Trophoblast cell (in vitro differentiated cells and primary cell): ENCODE results near the gene KRT83.
"Not testable (repeated sequence)": the region's sequence is repeated elsewhere in the genome, so short reads cannot be mapped to it uniquely, and the experiment has no call there.

ENCODE experiments used
- DNase-seq, 2 donors: peaks; one replicate each; pipeline ENCODE4 v3.0.0-alpha.2; 2016
- H2AFZ ChIP-seq: 2 replicates; pipeline ENCODE4 v1.6.1; 2013; ENCODE audit warnings: low read length, moderate library complexity, mild to moderate bottlenecking; ENCODE audit not compliant: insufficient read depth, poor library complexity
- H2AK5ac ChIP-seq: 2 replicates; pipeline ENCODE4 v1.6.1; 2013; ENCODE audit warnings: mild to moderate bottlenecking, low read length
- H2BK120ac ChIP-seq: 2 replicates; pipeline ENCODE4 v1.6.1; 2013; ENCODE audit warnings: low read length, mild to moderate bottlenecking, moderate library complexity; ENCODE audit not compliant: insufficient read depth, poor library complexity
- H2BK12ac ChIP-seq: 2 replicates; pipeline ENCODE4 v1.6.1; 2013; ENCODE audit warnings: mild to moderate bottlenecking, low read length, moderate library complexity
- H2BK5ac ChIP-seq: 2 replicates; pipeline ENCODE4 v1.6.1; 2013; ENCODE audit warnings: low read length, low read depth, moderate library complexity, mild to moderate bottlenecking; ENCODE audit not compliant: poor library complexity
- H3K14ac ChIP-seq: 2 replicates; pipeline ENCODE4 v1.6.1; 2013; ENCODE audit warnings: mild to moderate bottlenecking, low read length
- H3K18ac ChIP-seq: 2 replicates; pipeline ENCODE4 v1.6.1; 2013; ENCODE audit warnings: mild to moderate bottlenecking, low read length
- H3K23ac ChIP-seq: 2 replicates; pipeline ENCODE4 v1.6.1; 2013; ENCODE audit warnings: low read length
- H3K27ac ChIP-seq: 2 replicates; pipeline ENCODE4 v1.5.1; 2013; ENCODE audit warnings: low read depth, mild to moderate bottlenecking, inconsistent platforms, low read length, moderate library complexity
- H3K27me3 ChIP-seq: 2 replicates; pipeline ENCODE4 v1.6.1; 2013; ENCODE audit warnings: inconsistent platforms, mild to moderate bottlenecking, low read length, moderate library complexity; ENCODE audit not compliant: insufficient read depth
- H3K36me3 ChIP-seq, 2 experiments: 1 replicate in 1 of 2; 2 replicates in 1 of 2; pipeline ENCODE4 v1.6.1; 2013; ENCODE audit warnings: low read length in 2 of 2, mild to moderate bottlenecking in 2 of 2, moderate library complexity in 1 of 2; ENCODE audit not compliant: insufficient read depth in 2 of 2, control insufficient read depth in 1 of 2
- H3K4ac ChIP-seq: 2 replicates; pipeline ENCODE4 v1.6.1; 2013; ENCODE audit warnings: low read depth, mild to moderate bottlenecking, low read length, moderate library complexity
- H3K4me1 ChIP-seq, 2 experiments: 1 replicate in 1 of 2; 2 replicates in 1 of 2; pipeline ENCODE4 v1.6.1; 2013; ENCODE audit warnings: low read length in 2 of 2, mild to moderate bottlenecking in 2 of 2, moderate library complexity in 1 of 2; ENCODE audit not compliant: insufficient read depth in 2 of 2, control insufficient read depth in 1 of 2
- H3K4me2 ChIP-seq: 2 replicates; pipeline ENCODE4 v1.6.1; 2013; ENCODE audit warnings: inconsistent platforms, mild to moderate bottlenecking, low read length, moderate library complexity
- H3K4me3 ChIP-seq: 2 replicates; pipeline ENCODE4 v1.5.1; 2013; ENCODE audit warnings: mild to moderate bottlenecking, low read depth, low read length, inconsistent platforms
- H3K79me1 ChIP-seq: one replicate; pipeline ENCODE4 v1.6.1; 2013; ENCODE audit warnings: low read length
- H3K79me2 ChIP-seq: 2 replicates; pipeline ENCODE4 v1.6.1; 2013; ENCODE audit warnings: low read length, mild to moderate bottlenecking; ENCODE audit not compliant: control insufficient read depth, insufficient read depth, poor library complexity
- H3K9ac ChIP-seq: 2 replicates; pipeline ENCODE4 v1.6.1; 2013; ENCODE audit warnings: mild to moderate bottlenecking, low read length
- H3K9me3 ChIP-seq: 2 replicates; pipeline ENCODE4 v1.6.1; 2013; ENCODE audit warnings: low read depth, mild to moderate bottlenecking, control low read depth, inconsistent platforms, low read length; ENCODE audit not compliant: insufficient read depth
- H4K12ac ChIP-seq: 2 replicates; pipeline ENCODE4 v1.6.1; 2013; ENCODE audit warnings: low read depth, mild to moderate bottlenecking, low read length, moderate library complexity
- H4K8ac ChIP-seq: 2 replicates; pipeline ENCODE4 v1.6.1; 2013; ENCODE audit warnings: low read depth, mild to moderate bottlenecking, low read length, moderate library complexity
- H4K91ac ChIP-seq: one replicate; pipeline ENCODE4 v1.6.1; 2013; ENCODE audit warnings: low read depth, mild to moderate bottlenecking, low read length, moderate library complexity
- WGBS: extraction: QIAGEN DNeasy Blood & Tissue Kit; methylation state at CpG from one replicate; pipeline ENCODE4 v1.1.7; 2013; ENCODE audit warnings: missing lambda C conversion rate; ENCODE audit not compliant: insufficient read length, insufficient coverage; ENCODE audit errors: extremely low coverage; 5-methylcytosine and 5-hydroxymethylcytosine counted together

The KRT83 gene

GRCh38 chr12:52294803-52295202, 26.4 kb downstream of the KRT83 start:
- no peaks in the 10 kb centered on the region for H3K79me1 ChIP-seq
- no peak overlapping the region for H2BK120ac ChIP-seq
- H3K23ac ChIP-seq: no peak overlapping the region
- H3K4me1 ChIP-seq: no peaks in the 10 kb centered on the region
- H2AFZ ChIP-seq: no peak overlapping the region
- no peak overlapping the region for H4K8ac ChIP-seq
- H3K9ac ChIP-seq: no peak overlapping the region
- no peak overlapping the region for H2BK12ac ChIP-seq
- H3K4me2 ChIP-seq: no peak overlapping the region
- H2BK5ac ChIP-seq: no peak overlapping the region
- H4K12ac ChIP-seq: no peak overlapping the region
- H2AK5ac ChIP-seq: no peak overlapping the region
- H3K18ac ChIP-seq: no peak overlapping the region
- no CpG with 5 or more reads among the region's 1 CpG for WGBS
- H3K9me3 ChIP-seq: no peaks in the 10 kb centered on the region
- no peaks in the 10 kb centered on the region for H3K27me3 ChIP-seq
- no peaks in the 10 kb centered on the region for H3K79me2 ChIP-seq
- no peak for DNase-seq
- H4K91ac ChIP-seq: no peak overlapping the region
- no peaks in the 10 kb centered on the region for H3K36me3 ChIP-seq
- H3K4me3 ChIP-seq: no peak overlapping the region
- H3K27ac ChIP-seq: no peak overlapping the region
- no peak overlapping the region for H3K14ac ChIP-seq
- H3K4ac ChIP-seq: no peak overlapping the region

- no CpG with 5 or more reads among the region's 1 CpG for WGBS
- no peak overlapping the region for H4K8ac ChIP-seq
Observed at GRCh38 chr12:52293926-52294325, 27.3 kb downstream of the KRT83 start.

GRCh38 chr12:52291267-52291935, 29.8 kb downstream of the KRT83 start, which contains the start of gene KRT81:
Gene KRT81 (minus strand): TSS chr12:52291534. CDS start chr12:52291465, 69 bp downstream.
- Histone ChIP-seq H2AFZ (no peak within 1 kb of the TSS), H4K12ac (no peak within 1 kb of the TSS), H3K4me3 (no peak within 1 kb of the TSS), H3K79me1 (no peaks in the 10 kb centered on the region), H3K18ac (no peak within 1 kb of the TSS), H3K27ac (no peak within 1 kb of the TSS), H3K9me3 (no peaks in the 10 kb centered on the region), H2BK5ac (no peak within 1 kb of the TSS), H3K27me3 (no peaks in the 10 kb centered on the region), H3K4me2 (no peak within 1 kb of the TSS), H3K79me2 (no peaks in the 10 kb centered on the region), H3K4ac (no peak within 1 kb of the TSS), H3K23ac (no peak within 1 kb of the TSS), H3K4me1 (peaks cover 0 to 4% of the 10 kb centered on the region in 2 experiments), H2BK120ac (no peak within 1 kb of the TSS), H3K36me3 (no peaks in the 10 kb centered on the region), H2AK5ac (no peak within 1 kb of the TSS), H3K14ac (no peak within 1 kb of the TSS), H4K91ac (no peak within 1 kb of the TSS), H3K9ac (no peak within 1 kb of the TSS), H2BK12ac (no peak within 1 kb of the TSS), H4K8ac (no peak within 1 kb of the TSS)
- no CpG with 5 or more reads among the region's 32 CpGs for WGBS
- no peak for DNase-seq

More at GRCh38 chr12:52293926-52294325, 27.3 kb downstream of the KRT83 start:
- Histone ChIP-seq H3K36me3 (no peaks in the 10 kb centered on the region), H2BK12ac (no peak overlapping the region), H3K9ac (no peak overlapping the region), H3K18ac (no peak overlapping the region), H3K14ac (no peak overlapping the region), H3K4me2 (no peak overlapping the region), H3K4me1 (no peaks in the 10 kb centered on the region), H3K23ac (no peak overlapping the region), H3K9me3 (no peaks in the 10 kb centered on the region), H4K91ac (no peak overlapping the region), H3K27me3 (no peaks in the 10 kb centered on the region), H4K12ac (no peak overlapping the region), H3K4me3 (no peak overlapping the region), H2BK120ac (no peak overlapping the region), H2BK5ac (no peak overlapping the region), H3K27ac (no peak overlapping the region), H3K79me2 (no peaks in the 10 kb centered on the region), H3K79me1 (no peaks in the 10 kb centered on the region), H2AFZ (no peak overlapping the region), H3K4ac (no peak overlapping the region), H2AK5ac (no peak overlapping the region)
- no peak for DNase-seq

- H4K12ac ChIP-seq, H4K91ac ChIP-seq, H2BK120ac ChIP-seq, H3K23ac ChIP-seq, H3K4me1 ChIP-seq, H3K79me2 ChIP-seq, H3K4me2 ChIP-seq, H2AK5ac ChIP-seq, H3K27me3 ChIP-seq, H3K27ac ChIP-seq, H3K9me3 ChIP-seq, H2AFZ ChIP-seq, H3K79me1 ChIP-seq, H2BK5ac ChIP-seq, DNase-seq, H3K9ac ChIP-seq, H3K4ac ChIP-seq, H3K36me3 ChIP-seq, H3K18ac ChIP-seq, H3K4me3 ChIP-seq, H2BK12ac ChIP-seq, H4K8ac ChIP-seq, H3K14ac ChIP-seq: not testable (repeated sequence)
- no CpG with 5 or more reads among the region's 5 CpGs for WGBS
Observed at GRCh38 chr12:52290483-52291134, 30.6 kb downstream of the KRT83 start.
